H1 (cell line): ENCODE measurements around the gene CTH. TPM values are rescaled to one million over a fixed set of nuclear protein-coding genes. Genes with fewer than 3 reads are reported as not detected.

ENCODE experiments used
- CTCF ChIA-PET: fragments of 300-600 bp; sonication (Branson Sonifier 250); formaldehyde crosslinking; loops from one replicate; lab custom pipeline; 2021; ENCODE audit not compliant: partially characterized antibody; lab: Charles Lee
- POLR2A ChIA-PET: fragments of 300-600 bp; sonication (Branson Sonifier 250); formaldehyde crosslinking; loops from one replicate; lab custom pipeline; 2021; ENCODE audit warnings: inconsistent platforms; ENCODE audit not compliant: partially characterized antibody; lab: Charles Lee
- DNase-seq, 2 experiments: peaks; one replicate each; pipeline versions ENCODE4 v3.0.0 to v3.0.0-alpha.2; 2010 to 2022; ENCODE audit warnings: low spot score in 2 of 2, low read depth in 1 of 2, mixed read lengths in 1 of 2
- FAIRE-seq: peaks from 2 replicates; lab custom pipeline; 2011; peaks lifted over from hg19 to GRCh38; lab: Jason Lieb, UNC
- H2AFZ ChIP-seq: 2 replicates; pipeline ENCODE4 v1.8.1; 2012; ENCODE audit warnings: low read length, inconsistent platforms
- H2AK5ac ChIP-seq: 2 replicates; pipeline ENCODE4 v1.6.1; 2013; ENCODE audit warnings: low read depth, low read length
- H2BK120ac ChIP-seq: replicated peaks from 2 replicates; pipeline ENCODE3; 2013; ENCODE audit warnings: low read depth, low read length, inconsistent platforms
- H2BK12ac ChIP-seq: 2 replicates; pipeline ENCODE4 v1.6.1; 2013; ENCODE audit warnings: low read depth, low read length
- H2BK15ac ChIP-seq: 2 replicates; pipeline ENCODE4 v1.6.1; 2013; ENCODE audit warnings: low read length
- H2BK20ac ChIP-seq: 2 replicates; pipeline ENCODE4 v1.6.1; 2013; ENCODE audit warnings: low read length
- H2BK5ac ChIP-seq: 2 replicates; pipeline ENCODE4 v1.6.1; 2013; ENCODE audit warnings: low read depth, low read length
- H3K14ac ChIP-seq: 2 replicates; pipeline ENCODE4 v1.6.1; 2013; ENCODE audit warnings: inconsistent platforms; ENCODE audit not compliant: insufficient read length
- H3K18ac ChIP-seq: 2 replicates; pipeline ENCODE4 v1.6.1; 2013; ENCODE audit warnings: low read length; ENCODE audit errors: extremely low read depth
- H3K23ac ChIP-seq: 2 replicates; pipeline ENCODE4 v1.6.1; 2013; ENCODE audit warnings: inconsistent platforms; ENCODE audit not compliant: insufficient read length
- H3K23me2 ChIP-seq: 2 replicates; pipeline ENCODE4 v1.6.1; 2013; ENCODE audit warnings: low read depth, low read length
- H3K27ac ChIP-seq: 2 replicates; pipeline ENCODE4 v1.6.1; 2011; ENCODE audit warnings: low read depth, low read length, inconsistent platforms
- H3K27me3 ChIP-seq, 4 experiments: replicated peaks in 1 of 4; 1 replicate in 1 of 4; 2 replicates in 3 of 4; pipeline versions ENCODE4 v1.6.1 to v1.8.1; 2011 to 2013; ENCODE audit warnings: low read length in 3 of 4, mild to moderate bottlenecking in 3 of 4, inconsistent platforms in 2 of 4, mixed read lengths in 2 of 4, moderate library complexity in 1 of 4; ENCODE audit not compliant: control insufficient read depth in 3 of 4, insufficient read depth in 3 of 4; ENCODE audit errors: extremely low read depth in 1 of 4
- H3K36me3 ChIP-seq, 4 experiments: 2 replicates each; pipeline versions ENCODE4 v1.6.1 to v1.8.1; 2011 to 2013; ENCODE audit warnings: mild to moderate bottlenecking in 4 of 4, low read length in 3 of 4, moderate library complexity in 2 of 4, control low read depth in 1 of 4, inconsistent platforms in 1 of 4; ENCODE audit not compliant: insufficient read depth in 4 of 4, control insufficient read depth in 2 of 4
- H3K4ac ChIP-seq: replicated peaks from 2 replicates; pipeline ENCODE3; 2013; ENCODE audit warnings: low read length, low read depth, mixed read lengths, inconsistent platforms; ENCODE audit not compliant: insufficient read length
- H3K4me1 ChIP-seq, 4 experiments: replicated peaks in 1 of 4; 1 replicate in 1 of 4; 2 replicates in 3 of 4; pipeline versions ENCODE4 v1.6.1 to v1.8.1; 2011 to 2013; ENCODE audit warnings: low read length in 3 of 4, inconsistent platforms in 2 of 4, mixed read lengths in 1 of 4; ENCODE audit not compliant: insufficient read depth in 4 of 4, control insufficient read depth in 3 of 4
- H3K4me2 ChIP-seq, 2 experiments: 2 replicates each; pipeline versions ENCODE4 v1.6.1 to v1.8.1; 2011 to 2013; ENCODE audit warnings: low read depth in 2 of 2, low read length in 2 of 2, control low read depth in 1 of 2, inconsistent platforms in 1 of 2, mild to moderate bottlenecking in 1 of 2; ENCODE audit not compliant: insufficient read depth in 1 of 2
- H3K4me3 ChIP-seq, 4 experiments: fragments of 200-600, 300-600 bp in 1 of 4; sonication (generic), shearing (Covaris generic), sonication (Bioruptor Twin) in 1 of 4; 2 replicates each; pipeline versions ENCODE4 v1.5.1 to v1.8.1; 2011 to 2016; ENCODE audit warnings: low read length in 4 of 4, low read depth in 3 of 4, control low read depth in 2 of 4, inconsistent platforms in 2 of 4, mild to moderate bottlenecking in 2 of 4, mixed read lengths in 1 of 4, moderate library complexity in 1 of 4; ENCODE audit not compliant: insufficient read depth in 2 of 4; ENCODE audit errors: extremely low read depth in 1 of 4
- H3K56ac ChIP-seq: replicated peaks from 2 replicates; pipeline ENCODE3; 2013; ENCODE audit warnings: low read depth, mild to moderate bottlenecking, mixed read lengths, low read length, inconsistent platforms; ENCODE audit not compliant: insufficient read length
- H3K79me1 ChIP-seq: 2 replicates; pipeline ENCODE4 v1.6.1; 2013; ENCODE audit warnings: low read depth, low read length, control low read depth
- H3K79me2 ChIP-seq, 2 experiments: 2 replicates each; pipeline versions ENCODE4 v1.6.1 to v1.8.1; 2012 to 2013; ENCODE audit warnings: low read length in 2 of 2, mild to moderate bottlenecking in 2 of 2, inconsistent platforms in 1 of 2; ENCODE audit not compliant: insufficient read depth in 2 of 2, control insufficient read depth in 1 of 2
- H3K9ac ChIP-seq, 4 experiments: replicated peaks in 1 of 4; 1 replicate in 1 of 4; 2 replicates in 3 of 4; pipeline versions ENCODE4 v1.6.1 to v1.8.1; 2011 to 2013; ENCODE audit warnings: low read depth in 3 of 4, low read length in 3 of 4, control low read depth in 2 of 4, mild to moderate bottlenecking in 2 of 4, moderate library complexity in 2 of 4, inconsistent platforms in 1 of 4; ENCODE audit errors: extremely low read depth in 1 of 4
- H3K9me3 ChIP-seq, 2 experiments: 2 replicates each; pipeline versions ENCODE4 v1.6.1 to v1.8.1; 2012 to 2013; ENCODE audit warnings: mild to moderate bottlenecking in 2 of 2, moderate library complexity in 2 of 2, control low read depth in 1 of 2, inconsistent platforms in 1 of 2, low read depth in 1 of 2, low read length in 1 of 2, mixed read lengths in 1 of 2; ENCODE audit not compliant: insufficient read depth in 2 of 2
- H4K20me1 ChIP-seq, 2 experiments: replicated peaks in 1 of 2; 2 replicates each; pipeline versions ENCODE3 to v1.8.1; 2011 to 2013; ENCODE audit warnings: inconsistent platforms in 2 of 2, low read length in 2 of 2, mild to moderate bottlenecking in 1 of 2; ENCODE audit not compliant: insufficient read depth in 2 of 2, control insufficient read depth in 1 of 2
- H4K5ac ChIP-seq: 2 replicates; pipeline ENCODE4 v1.6.1; 2013; ENCODE audit warnings: low read length, low read depth, mixed read lengths, inconsistent platforms; ENCODE audit not compliant: insufficient read length
- H4K8ac ChIP-seq: 2 replicates; pipeline ENCODE4 v1.8.0; 2013; ENCODE audit warnings: mild to moderate bottlenecking, moderate library complexity, low read length, inconsistent platforms; ENCODE audit not compliant: insufficient read depth; ENCODE audit errors: extremely low read depth
- H4K91ac ChIP-seq: replicated peaks from 2 replicates; pipeline ENCODE3; 2013; ENCODE audit warnings: low read length, mixed read lengths, inconsistent platforms; ENCODE audit not compliant: insufficient read length
- BACH1 ChIP-seq: IDR thresholded peaks from 2 replicates; pipeline ENCODE4 v1.6.1; 2012; ENCODE audit warnings: low read length, improper control_type of control experiment
- CEBPB ChIP-seq: IDR thresholded peaks from 2 replicates; pipeline ENCODE4 v1.6.1; 2012; ENCODE audit warnings: low read depth, low read length
- KDM1A ChIP-seq: fragments of 200-600, 300-600 bp; sonication (generic); IDR thresholded peaks from 2 replicates; pipeline ENCODE4 v1.7.1; 2016; ENCODE audit warnings: mild to moderate bottlenecking, low read length, borderline replicate concordance
- PHF8 ChIP-seq: fragments of 200-600 bp; sonication (generic); conservative IDR thresholded peaks from 2 replicates; pipeline ENCODE4 v1.7.1; 2012; ENCODE audit warnings: low read depth, mild to moderate bottlenecking, inconsistent platforms, low read length, moderate library complexity
- RBBP5 ChIP-seq: IDR thresholded peaks from 2 replicates; pipeline ENCODE4 v1.7.1; 2012; ENCODE audit warnings: low read depth, mild to moderate bottlenecking, inconsistent platforms, low read length, moderate library complexity, borderline replicate concordance
- RFX5 ChIP-seq: IDR thresholded peaks from 2 replicates; pipeline ENCODE4 v1.6.1; 2011; ENCODE audit warnings: low read depth, low read length, improper control_type of control experiment, borderline replicate concordance
- SIX5 ChIP-seq: IDR thresholded peaks from 2 replicates; pipeline ENCODE4 v1.6.1; 2011; ENCODE audit warnings: mild to moderate bottlenecking, low read depth, low read length
- SRF ChIP-seq: IDR thresholded peaks from 2 replicates; pipeline ENCODE4 v1.6.1; 2011; ENCODE audit warnings: mild to moderate bottlenecking, low read depth, low read length, moderate library complexity
- YY1 ChIP-seq: IDR thresholded peaks from 2 replicates; pipeline ENCODE4 v1.6.1; 2011; ENCODE audit warnings: low read depth, mild to moderate bottlenecking, low read length
- ZNF274 ChIP-seq: IDR thresholded peaks from 2 replicates; pipeline ENCODE4 v1.7.0; 2012; ENCODE audit warnings: low read length, borderline replicate concordance; ENCODE audit errors: extremely low read depth
- WGBS, 2 experiments: shearing (Covaris generic) in 1 of 2; methylation state at CpG; one replicate each; pipeline versions ENCODE4 v1.1.6 to v1.1.7; 2013 to 2015; ENCODE audit warnings: low lambda C conversion rate in 2 of 2, mixed read lengths in 2 of 2, inconsistent platforms in 1 of 2, low coverage in 1 of 2, missing lambda C conversion rate in 1 of 2; ENCODE audit not compliant: insufficient replicate concordance in 2 of 2, insufficient coverage in 1 of 2, insufficient read length in 1 of 2; ENCODE audit errors: extremely low coverage in 1 of 2, missing lambda C conversion rate in 1 of 2; 5-methylcytosine and 5-hydroxymethylcytosine counted together
- polyA plus RNA-seq, 7 experiments: library from polyadenylated mRNA; depleted of rRNA in 3 of 7; stranded (reverse) in 5 of 7; unstranded in 2 of 7; fragments of >200 nt in 5 of 7; fragments of 200-250 nt in 2 of 7; gene quantifications; 1 replicate in 5 of 7; 2 replicates in 1 of 7; 4 replicates in 1 of 7; pipeline versions ENCODE4 v1.2.1 to v1.2.3, GENCODE V29; 2011 to 2013; ENCODE audit warnings: missing spikeins in 2 of 7, mixed read lengths in 2 of 7
- total RNA-seq: library from RNA; stranded (reverse); fragmentation: NEBNext Ultra II Directional; extraction: Animal tissue kit (Norgen Biotek cat#: 25700); gene quantifications from 2 replicates; pipeline ENCODE4 v1.2.1, GENCODE V29; 2021
- TF ChIP-seq, protein P1 (sequence below): IDR thresholded peaks from 2 replicates; pipeline ENCODE4 v1.6.1; 2012; ENCODE audit warnings: low read length, inconsistent platforms

Gene CTH
- total and polyA plus RNA-seq, 2 of the 8 experiments (the other 6 are each of a cell fraction or from before 2014, with no cell fraction given): 31.7 to 33.2 TPM

DNA sequence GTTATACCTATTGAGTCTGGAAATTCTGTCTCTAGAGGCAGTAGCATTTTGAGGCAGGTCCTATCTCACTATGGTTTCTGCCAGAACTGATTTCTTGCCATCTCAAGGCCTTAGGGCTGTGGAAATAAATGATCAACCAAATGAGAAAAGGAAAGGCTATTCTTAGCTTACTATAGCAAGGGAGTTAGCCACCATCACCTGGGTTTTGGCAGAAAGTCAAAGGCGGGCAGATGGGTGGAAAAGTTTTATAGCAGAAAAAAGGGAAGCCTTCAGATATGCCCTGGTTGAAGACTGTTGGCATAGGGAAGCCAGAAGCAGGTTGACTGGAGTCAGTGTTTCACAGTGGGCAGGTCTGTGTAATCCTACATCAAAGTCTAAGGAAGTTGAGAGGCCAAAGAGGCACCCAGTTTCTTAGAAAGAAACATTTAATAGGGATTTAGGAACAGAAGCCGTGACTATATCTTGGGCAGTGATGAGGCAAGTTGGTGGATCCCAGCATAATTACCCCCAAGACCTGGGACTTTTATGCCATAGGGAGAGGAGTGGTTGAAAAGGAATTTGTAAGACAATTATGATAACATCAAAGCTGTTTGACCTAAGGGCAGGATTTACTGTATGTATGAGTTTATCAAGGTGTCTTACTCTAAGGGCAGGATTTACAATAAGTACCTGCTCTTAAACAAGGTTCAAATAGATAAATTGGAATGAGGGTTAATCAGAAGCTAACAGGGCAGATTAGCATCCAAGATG is 29.7 kb downstream of the CTH start:
- Histone ChIP-seq H2BK12ac (no peak overlapping the region), H4K8ac (no peak overlapping the region), H2AK5ac (no peak overlapping the region), H4K5ac (no peak overlapping the region), H3K36me3 (peaks cover 0 to 52% (median 20%) of the 10 kb centered on the region in 4 experiments; a peak in 7 of 8 replicates), H3K27ac (no peak overlapping the region), H2AFZ (no peak overlapping the region), H3K79me2 (no peaks in the 10 kb centered on the region), H3K79me1 (no peaks in the 10 kb centered on the region), H2BK120ac (no peak overlapping the region), H3K9me3 (no peaks in the 10 kb centered on the region), H3K23me2 (no peaks in the 10 kb centered on the region), H3K23ac (no peak overlapping the region), H3K56ac (no peak overlapping the region), H3K4me2 (no peak overlapping the region), H2BK15ac (no peak overlapping the region), H2BK5ac (no peak overlapping the region), H3K27me3 (no peaks in the 10 kb centered on the region), H4K91ac (no peak overlapping the region), H3K4me3 (no peak overlapping the region), H4K20me1 (no peaks in the 10 kb centered on the region), H3K14ac (no peak overlapping the region), H3K4ac (no peak overlapping the region), H3K9ac (no peak overlapping the region), H3K18ac (no peak overlapping the region), H2BK20ac (no peak overlapping the region), H3K4me1 (peaks cover 0 to 17% (median 9%) of the 10 kb centered on the region in 4 experiments; a peak in 5 of 7 replicates)
- DNase-seq: no peak
- FAIRE-seq: no peak
- POLR2A ChIA-PET: interaction anchor here (1.0 to 8.6 kb wide), 11 partner anchors 8 to 218 kb away, joined by 3 to 70 read pairs (median 4); partner anchors contain the start of gene CTH
- CTCF ChIA-PET: interaction anchor here (1.0 to 1.8 kb wide), 4 partner anchors 9 to 67 kb away, joined by 3 to 5 read pairs (median 4); no protein-coding TSS in a partner anchor
- 87% methylated on average over 2 of the region's 2 CpGs; no CpG with 5 or more reads in 1 of the 2 experiments for WGBS, 2 experiments
- TF ChIP-seq ZNF274 (no peak), BACH1 (no peak), YY1 (no peak), SRF (no peak), SIX5 (no peak), RFX5 (no peak), PHF8 (no peak), CEBPB (no peak), KDM1A (no peak), RBBP5 (no peak)
- TF ChIP-seq, protein P1, sequence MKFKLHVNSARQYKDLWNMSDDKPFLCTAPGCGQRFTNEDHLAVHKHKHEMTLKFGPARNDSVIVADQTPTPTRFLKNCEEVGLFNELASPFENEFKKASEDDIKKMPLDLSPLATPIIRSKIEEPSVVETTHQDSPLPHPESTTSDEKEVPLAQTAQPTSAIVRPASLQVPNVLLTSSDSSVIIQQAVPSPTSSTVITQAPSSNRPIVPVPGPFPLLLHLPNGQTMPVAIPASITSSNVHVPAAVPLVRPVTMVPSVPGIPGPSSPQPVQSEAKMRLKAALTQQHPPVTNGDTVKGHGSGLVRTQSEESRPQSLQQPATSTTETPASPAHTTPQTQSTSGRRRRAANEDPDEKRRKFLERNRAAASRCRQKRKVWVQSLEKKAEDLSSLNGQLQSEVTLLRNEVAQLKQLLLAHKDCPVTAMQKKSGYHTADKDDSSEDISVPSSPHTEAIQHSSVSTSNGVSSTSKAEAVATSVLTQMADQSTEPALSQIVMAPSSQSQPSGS: no peak
